B cell (primary cell): ENCODE data around the gene CIAO2B. TPM values are rescaled to one million over a fixed set of nuclear protein-coding genes. Genes with fewer than 3 reads are reported as not detected.

Experiments
- ATAC-seq: fragments of 200-7000 bp; cut with Tn5 transposase; one replicate; pipeline ENCODE4 v1.10.0; 2021; ENCODE audit warnings: low read depth, mild to moderate bottlenecking, moderate number of reproducible peaks, moderate library complexity
- CTCF ChIA-PET: fragments of 350-600 bp; sonication (Branson Sonifier 250); formaldehyde crosslinking; loops from one replicate; lab custom pipeline; 2021; ENCODE audit warnings: antibody characterized with exemption, inconsistent platforms; lab: Charles Lee
- POLR2A ChIA-PET: fragments of 350-600 bp; sonication (Branson Sonifier 250); formaldehyde crosslinking; loops from one replicate; lab custom pipeline; 2021; ENCODE audit warnings: antibody characterized with exemption; lab: Charles Lee
- DNase-seq: peaks from one replicate; pipeline ENCODE4 v3.0.0; 2013
- H2AFZ ChIP-seq: 2 replicates; pipeline ENCODE4 v1.6.1; 2012; ENCODE audit warnings: mild to moderate bottlenecking, low read depth, low read length; ENCODE audit not compliant: insufficient read depth, poor library complexity, severe bottlenecking
- H3K27ac ChIP-seq, 2 donors: 1 replicate in 1 of 2; 2 replicates in 1 of 2; pipeline ENCODE4 v1.5.1; 2012 to 2013; ENCODE audit warnings: low read length in 2 of 2, mild to moderate bottlenecking in 2 of 2, moderate library complexity in 1 of 2
- H3K27me3 ChIP-seq, 4 experiments: fragments of 200-600 bp in 1 of 4; sonication (generic) in 1 of 4; replicated peaks in 1 of 4; 1 replicate in 2 of 4; 2 replicates in 2 of 4; pipeline versions ENCODE4 v1.6.1 to v1.7.0; 2013 to 2016; ENCODE audit warnings: low read length in 3 of 4, mild to moderate bottlenecking in 2 of 4, mixed read lengths in 1 of 4, moderate library complexity in 1 of 4; ENCODE audit not compliant: insufficient read depth in 4 of 4, control insufficient read depth in 3 of 4; ENCODE audit errors: control extremely low read depth in 1 of 4
- H3K36me3 ChIP-seq, 2 experiments: replicated peaks in 1 of 2; 1 replicate in 1 of 2; 2 replicates in 1 of 2; pipeline versions ENCODE4 v1.6.1 to v1.7.1; 2013; ENCODE audit warnings: low read length in 1 of 2; ENCODE audit not compliant: insufficient read depth in 2 of 2, control insufficient read depth in 1 of 2; ENCODE audit errors: control extremely low read depth in 1 of 2, extremely low read depth in 1 of 2
- H3K4me1 ChIP-seq, 2 donors: fragments of 200-600 bp in 1 of 2; sonication (generic) in 1 of 2; 1 replicate in 1 of 2; 2 replicates in 1 of 2; pipeline versions ENCODE4 v1.5.1 to v1.6.1; 2013 to 2017; ENCODE audit warnings: low read length in 2 of 2; ENCODE audit not compliant: control insufficient read depth in 2 of 2, insufficient read depth in 2 of 2
- H3K4me2 ChIP-seq: replicated peaks from 2 replicates; pipeline ENCODE3; 2012; ENCODE audit warnings: mild to moderate bottlenecking, low read depth, low read length; ENCODE audit not compliant: poor library complexity, severe bottlenecking
- H3K4me3 ChIP-seq, 5 experiments: fragments of 200-600 bp in 1 of 5; sonication (generic) in 1 of 5; 1 replicate in 3 of 5; 2 replicates in 2 of 5; pipeline versions ENCODE4 v1.5.1 to v1.7.0; 2011 to 2016; ENCODE audit warnings: low read length in 4 of 5, mild to moderate bottlenecking in 4 of 5, low read depth in 2 of 5, control low read depth in 1 of 5, moderate library complexity in 1 of 5; ENCODE audit not compliant: insufficient read depth in 1 of 5; ENCODE audit errors: control extremely low read depth in 1 of 5, extremely low read depth in 1 of 5
- H3K79me2 ChIP-seq: fragments of 200-600 bp; sonication (generic); one replicate; pipeline ENCODE4 v1.6.0; 2016; ENCODE audit warnings: low read length; ENCODE audit not compliant: control insufficient read depth, insufficient read depth
- H3K9ac ChIP-seq: fragments of 200-600 bp; sonication (generic); 2 replicates; pipeline ENCODE4 v1.6.1; 2017; ENCODE audit warnings: mild to moderate bottlenecking, low read length, moderate library complexity
- H3K9me3 ChIP-seq, 3 donors: one replicate each; pipeline versions ENCODE4 v1.6.1 to v1.7.1; 2013; ENCODE audit warnings: low read length in 2 of 3; ENCODE audit not compliant: control insufficient read depth in 2 of 3, insufficient read depth in 1 of 3; ENCODE audit errors: control extremely low read depth in 1 of 3
- H4K20me1 ChIP-seq: 2 replicates; pipeline ENCODE4 v1.6.0; 2012; ENCODE audit warnings: mild to moderate bottlenecking, low read length; ENCODE audit not compliant: insufficient read depth, control insufficient read depth, poor library complexity, severe bottlenecking
- H3K27ac Mint-ChIP-seq: one replicate; pipeline ENCODE4 v1.8.0; 2021; ENCODE audit warnings: mixed read lengths
- H3K27me3 Mint-ChIP-seq: one replicate; pipeline ENCODE4 v1.8.0; 2021; ENCODE audit warnings: mixed read lengths
- H3K4me1 Mint-ChIP-seq: one replicate; pipeline ENCODE4 v1.8.0; 2021; ENCODE audit warnings: mixed read lengths
- H3K4me3 Mint-ChIP-seq: one replicate; pipeline ENCODE4 v1.8.0; 2021; ENCODE audit warnings: mixed read lengths
- H3K9me3 Mint-ChIP-seq: one replicate; pipeline ENCODE4 v1.8.0; 2022; ENCODE audit warnings: mixed read lengths; ENCODE audit not compliant: insufficient read depth
- CTCF ChIP-seq: fragments of 200-600 bp; IDR thresholded peaks from one replicate; pipeline ENCODE4 v1.8.0; 2022; ENCODE audit warnings: antibody characterized with exemption, mild to moderate bottlenecking
- EZH2 ChIP-seq: IDR thresholded peaks from 2 replicates; pipeline ENCODE4 v1.6.1; 2012; ENCODE audit warnings: borderline replicate concordance, low read depth, mild to moderate bottlenecking, moderate library complexity, low read length; ENCODE audit not compliant: insufficient read depth, poor library complexity, severe bottlenecking
- WGBS: methylation state at CpG from one replicate; pipeline ENCODE4 v1.1.5; 2013; ENCODE audit warnings: missing lambda C conversion rate; ENCODE audit not compliant: insufficient coverage; 5-methylcytosine and 5-hydroxymethylcytosine counted together
- intact Hi-C: fragments of 100-400 bp; cut with micrococcal nuclease; formaldehyde crosslinking; loops from one replicate; pipeline ENCODE4 v1.10.0; 2022
- polyA plus RNA-seq: library from polyadenylated mRNA; depleted of rRNA; stranded (reverse); fragments of >200 nt; gene quantifications from 2 replicates; pipeline ENCODE4 v1.2.3, GENCODE V29; 2012
- total RNA-seq, 2 donors: library from RNA; stranded (reverse); fragments of 120-200 nt in 1 of 2; gene quantifications; 1 replicate in 1 of 2; 2 replicates in 1 of 2; pipeline versions ENCODE4 v1.2.3 to v1.2.4, GENCODE V29; 2013 to 2022

The CIAO2B gene
- total and polyA plus RNA-seq, 2 donors (not counting 1 experiment from before 2014, with no cell fraction given): 60.6 to 159 TPM

DNA sequence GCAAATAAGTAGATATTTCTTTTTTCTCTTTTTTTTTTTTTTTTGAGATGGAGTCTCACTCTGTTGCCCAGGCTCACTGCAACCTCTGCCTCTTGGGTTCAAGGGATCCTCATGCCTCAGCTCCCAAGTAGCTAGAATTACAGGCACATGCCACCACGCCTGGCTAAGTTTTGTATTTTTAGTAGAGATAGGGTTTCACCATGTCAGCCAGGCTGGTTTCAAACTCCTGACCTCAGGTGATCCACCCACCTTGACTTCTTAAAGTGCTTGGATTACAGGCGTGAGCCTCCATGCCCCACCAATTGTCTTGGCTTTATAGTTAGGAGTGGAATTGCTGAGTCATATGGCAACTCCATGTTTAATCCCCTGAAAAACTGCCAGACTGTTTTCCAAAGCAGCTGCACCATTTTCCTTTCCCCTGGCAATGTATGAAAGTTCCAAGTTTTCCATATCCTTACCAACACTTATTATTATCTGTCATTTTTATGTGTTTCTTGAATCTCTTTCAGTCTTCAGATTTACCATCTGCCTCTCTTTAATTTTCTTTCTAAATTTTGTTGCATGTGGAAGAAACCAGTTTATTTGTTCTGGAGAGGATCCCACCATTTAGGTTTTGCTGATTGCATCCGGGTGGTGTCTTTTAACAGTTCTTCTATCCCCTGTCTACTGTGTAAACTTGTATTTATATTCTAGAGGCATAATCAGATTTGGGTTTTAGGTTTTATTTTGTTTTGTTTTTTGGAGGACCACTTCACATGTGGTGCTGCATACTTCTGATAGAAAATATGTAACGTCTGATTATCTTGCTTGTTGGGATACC, 17.0 kb upstream of the CIAO2B start:
- Mint-ChIP-seq H3K27ac (no peak overlapping the region), H3K9me3 (no peaks in the 10 kb centered on the region), H3K4me3 (no peak overlapping the region), H3K27me3 (peaks cover 59% of the 10 kb centered on the region), H3K4me1 (peaks cover 18% of the 10 kb centered on the region)
- Histone ChIP-seq H3K27ac (no peak overlapping the region), H3K79me2 (no peaks in the 10 kb centered on the region), H3K4me3 (no peak overlapping the region), H3K36me3 (no peaks in the 10 kb centered on the region), H2AFZ (no peak overlapping the region), H3K9me3 (peaks cover 0 to 12% (median 0%) of the 10 kb centered on the region in 3 donors), H3K27me3 (peaks cover 0 to 39% (median 22%) of the 10 kb centered on the region in 4 experiments), H3K4me1 (peaks cover 15 to 26% of the 10 kb centered on the region in 2 donors), H3K4me2 (no peak overlapping the region), H3K9ac (no peak overlapping the region), H4K20me1 (no peaks in the 10 kb centered on the region)
- CTCF ChIA-PET: interaction anchor here (1.5 to 3.3 kb wide), 2 partner anchors 11 to 204 kb away, joined by 4 to 13 read pairs; no protein-coding TSS in a partner anchor
- WGBS: 92% methylated on average over 2 of the region's 4 CpGs
- intact Hi-C loops: no loop called here
- DNase-seq: no peak
- POLR2A ChIA-PET: no interaction called here
- ATAC-seq: no peak
- TF ChIP-seq EZH2: no peak
- TF ChIP-seq CTCF: no peak

- Mint-ChIP-seq H3K27ac (no peak overlapping the region), H3K27me3 (peaks cover 56% of the 10 kb centered on the region), H3K9me3 (no peaks in the 10 kb centered on the region), H3K4me3 (no peak overlapping the region), H3K4me1 (peaks cover 18% of the 10 kb centered on the region)
- no peak for ATAC-seq
- WGBS: no CpG with 5 or more reads among the region's 2 CpGs
- no peak overlapping the region for H3K27ac ChIP-seq
- POLR2A ChIA-PET: no interaction called here
- peaks cover 0 to 12% (median 0%) of the 10 kb centered on the region in 3 donors for H3K9me3 ChIP-seq
- no peak overlapping the region for H3K4me3 ChIP-seq
- intact Hi-C loops: no loop called here
- no peaks in the 10 kb centered on the region for H3K36me3 ChIP-seq
- no peak for DNase-seq
- H4K20me1 ChIP-seq: no peaks in the 10 kb centered on the region
- CTCF ChIA-PET: interaction anchor here (1.2 to 3.3 kb wide), 2 partner anchors 56 to 205 kb away, joined by 4 to 13 read pairs; no protein-coding TSS in a partner anchor
- peaks cover 15 to 26% of the 10 kb centered on the region in 2 donors for H3K4me1 ChIP-seq
- H2AFZ ChIP-seq: no peak overlapping the region
- H3K27me3 ChIP-seq: peaks cover 0 to 39% (median 22%) of the 10 kb centered on the region in 4 experiments
- TF ChIP-seq CTCF: no peak
- TF ChIP-seq EZH2: no peak
- H3K4me2 ChIP-seq: no peak overlapping the region
- no peak overlapping the region for H3K9ac ChIP-seq
- H3K79me2 ChIP-seq: no peaks in the 10 kb centered on the region
Observed at GRCh38 chr16:66950437-66950836, 16.2 kb upstream of the CIAO2B start.
